Measurements from ENCODE around the gene HPGDS. TPM values are rescaled to one million over a fixed set of nuclear protein-coding genes. Genes with fewer than 3 reads are reported as not detected.

HPGDS gene
- total RNA-seq, 4 donors from 2014 or later, result 3.9 to 8.8 (median 5.0) TPM

GRCh38 chr4:94364527-94364926 lies 21.9 kb upstream of the HPGDS start:
- Histone ChIP-seq H3K4me1 (no peaks in the 10 kb centered on the region), H3K27me3 (no peaks in the 10 kb centered on the region), H3K27ac (no peak overlapping the region), H3K4me3 (no peak overlapping the region), H3K9me3 (no peaks in the 10 kb centered on the region), H3K36me3 (no peaks in the 10 kb centered on the region)
- TF ChIP-seq POLR2A (IDR thresholded peaks at IDR 0.05), result no peak
- no peak for TF ChIP-seq CTCF (IDR thresholded peaks at IDR 0.05)
- DNase-seq, result no peak

- Histone ChIP-seq H3K36me3 (no peaks in the 10 kb centered on the region), H3K4me3 (no peak overlapping the region), H3K27me3 (no peaks in the 10 kb centered on the region), H3K27ac (no peak overlapping the region), H3K9me3 (no peaks in the 10 kb centered on the region), H3K4me1 (no peaks in the 10 kb centered on the region)
- TF ChIP-seq CTCF (IDR thresholded peaks at IDR 0.05) (no peak), POLR2A (IDR thresholded peaks at IDR 0.05) (no peak)
- no peak for DNase-seq
Observed at GRCh38 chr4:94363136-94363655, 20.6 kb upstream of the HPGDS start.

- no peaks in the 10 kb centered on the region for H3K4me1 ChIP-seq
- no peaks in the 10 kb centered on the region for H3K9me3 ChIP-seq
- no peak overlapping the region for H3K4me3 ChIP-seq
- no peak for DNase-seq
- no peaks in the 10 kb centered on the region for H3K36me3 ChIP-seq
- no peaks in the 10 kb centered on the region for H3K27me3 ChIP-seq
- TF ChIP-seq POLR2A (IDR thresholded peaks at IDR 0.05), result no peak
- no peak for TF ChIP-seq CTCF (IDR thresholded peaks at IDR 0.05)
- no peak overlapping the region for H3K27ac ChIP-seq
Observed at GRCh38 chr4:94359838-94360237, 17.2 kb upstream of the HPGDS start.

GRCh38 chr4:94359221-94359620 lies 16.6 kb upstream of the HPGDS start:
- TF ChIP-seq POLR2A (IDR thresholded peaks at IDR 0.05) (no peak), CTCF (IDR thresholded peaks at IDR 0.05) (no peak)
- H3K4me1 ChIP-seq, result no peaks in the 10 kb centered on the region
- no peak overlapping the region for H3K4me3 ChIP-seq
- no peak for DNase-seq
- H3K27ac ChIP-seq, result no peak overlapping the region
- no peaks in the 10 kb centered on the region for H3K27me3 ChIP-seq
- no peaks in the 10 kb centered on the region for H3K9me3 ChIP-seq
- no peaks in the 10 kb centered on the region for H3K36me3 ChIP-seq

GRCh38 chr4:94358101-94358500 lies 15.5 kb upstream of the HPGDS start:
- Histone ChIP-seq H3K4me3 (no peak overlapping the region), H3K27ac (no peak overlapping the region), H3K27me3 (no peaks in the 10 kb centered on the region), H3K4me1 (no peaks in the 10 kb centered on the region), H3K36me3 (no peaks in the 10 kb centered on the region), H3K9me3 (no peaks in the 10 kb centered on the region)
- DNase-seq, result no peak
- TF ChIP-seq CTCF (IDR thresholded peaks at IDR 0.05), result no peak
- TF ChIP-seq POLR2A (IDR thresholded peaks at IDR 0.05), result no peak

- Histone ChIP-seq H3K9me3 (no peaks in the 10 kb centered on the region), H3K4me3 (no peak overlapping the region), H3K4me1 (no peaks in the 10 kb centered on the region), H3K27ac (no peak overlapping the region), H3K27me3 (no peaks in the 10 kb centered on the region), H3K36me3 (no peaks in the 10 kb centered on the region)
- no peak for DNase-seq
- no peak for TF ChIP-seq POLR2A (IDR thresholded peaks at IDR 0.05)
- TF ChIP-seq CTCF (IDR thresholded peaks at IDR 0.05), result no peak
Observed at GRCh38 chr4:94357624-94358023, 15.0 kb upstream of the HPGDS start.

Data from Peyer's patch (tissue), 4 donors.